Thyroid gland (tissue), 4 donors: ENCODE measurements around the gene DCLK2.

Experiments
- CTCF ChIP-seq, 6 experiments: fragments of 200-600 bp in 3 of 6; fragments of 450-650 bp in 3 of 6; sonication (generic) in 3 of 6; IDR thresholded peaks; one replicate each; pipeline ENCODE4 v1.5.1; 2016 to 2019; ENCODE audit warnings: antibody characterized with exemption in 6 of 6, mild to moderate bottlenecking in 2 of 6, inconsistent platforms in 1 of 6, moderate library complexity in 1 of 6
- POLR2A ChIP-seq, 2 donors: fragments of 450-650 bp; IDR thresholded peaks; one replicate each; pipeline ENCODE4 v1.6.1; 2017; ENCODE audit warnings: antibody characterized with exemption in 2 of 2, mild to moderate bottlenecking in 2 of 2, moderate library complexity in 1 of 2

- no peak for TF ChIP-seq CTCF (IDR thresholded peaks at IDR 0.05)
- TF ChIP-seq POLR2A (IDR thresholded peaks at IDR 0.05): no peak
Observed at GRCh38 chr4:150126864-150127203, 48.6 kb downstream of the DCLK2 start.
